ENCODE measurements around the gene ERC1. TPM values are rescaled to one million over a fixed set of nuclear protein-coding genes. Genes with fewer than 3 reads are reported as not detected.

The ERC1 gene
- total and polyA plus RNA-seq, 9 of the 15 experiments (the other 6 are each of a cell fraction or from before 2014, with no cell fraction given): 0.74 to 11.8 (median 4.8) TPM

GRCh38 chr12:990661-991349 lies at the start of gene ERC1 (continued):
- TF ChIP-seq UBTF (IDR thresholded peaks at IDR 0.05; ENCODE audit: borderline replicate concordance in 1 of 2, low read depth in 2 of 2, low read length in 2 of 2) (peak in 1 of 2 experiments; percentile 73; a peak in 3 of 4 replicates), TFE3 (CRISPR knock-in tag; IDR thresholded peaks at IDR 0.05) (no peak), SIN3A (IDR thresholded peaks at IDR 0.05; ENCODE audit: borderline replicate concordance in 2 of 2, control insufficient read depth in 1 of 2, low read depth in 2 of 2, low read length in 2 of 2) (peak in 1 of 2 experiments; percentile 23; a peak in 1 of 4 replicates), NCOA1 (IDR thresholded peaks at IDR 0.05; ENCODE audit: low read depth) (peak; percentile 25; the same call in 1 of the 2 replicates), STAT5A (IDR thresholded peaks at IDR 0.05; ENCODE audit: borderline replicate concordance, low read length) (no peak), NFIC (IDR thresholded peaks at IDR 0.05) (peak; percentile 22), ETV5 (CRISPR knock-in tag; IDR thresholded peaks at IDR 0.05; ENCODE audit: low read depth) (peak; percentile 58; the same call in 1 of the 2 replicates), U2AF1 (optimal IDR thresholded peaks at IDR 0.05; ENCODE audit: low read depth, low read length) (peak; percentile 57), MYNN (IDR thresholded peaks at IDR 0.05) (0 out of 2 replicates have a peak, but pooled peaks have one; percentile 12), MYNN (CRISPR knock-in tag; IDR thresholded peaks at IDR 0.05) (no peak), KDM2B (CRISPR knock-in tag; IDR thresholded peaks at IDR 0.05) (no peak), HDAC2 (IDR thresholded peaks at IDR 0.05) (0 out of 2 replicates have a peak, but pooled peaks have one; percentile 52)
- TF ChIP-seq, protein P1, sequence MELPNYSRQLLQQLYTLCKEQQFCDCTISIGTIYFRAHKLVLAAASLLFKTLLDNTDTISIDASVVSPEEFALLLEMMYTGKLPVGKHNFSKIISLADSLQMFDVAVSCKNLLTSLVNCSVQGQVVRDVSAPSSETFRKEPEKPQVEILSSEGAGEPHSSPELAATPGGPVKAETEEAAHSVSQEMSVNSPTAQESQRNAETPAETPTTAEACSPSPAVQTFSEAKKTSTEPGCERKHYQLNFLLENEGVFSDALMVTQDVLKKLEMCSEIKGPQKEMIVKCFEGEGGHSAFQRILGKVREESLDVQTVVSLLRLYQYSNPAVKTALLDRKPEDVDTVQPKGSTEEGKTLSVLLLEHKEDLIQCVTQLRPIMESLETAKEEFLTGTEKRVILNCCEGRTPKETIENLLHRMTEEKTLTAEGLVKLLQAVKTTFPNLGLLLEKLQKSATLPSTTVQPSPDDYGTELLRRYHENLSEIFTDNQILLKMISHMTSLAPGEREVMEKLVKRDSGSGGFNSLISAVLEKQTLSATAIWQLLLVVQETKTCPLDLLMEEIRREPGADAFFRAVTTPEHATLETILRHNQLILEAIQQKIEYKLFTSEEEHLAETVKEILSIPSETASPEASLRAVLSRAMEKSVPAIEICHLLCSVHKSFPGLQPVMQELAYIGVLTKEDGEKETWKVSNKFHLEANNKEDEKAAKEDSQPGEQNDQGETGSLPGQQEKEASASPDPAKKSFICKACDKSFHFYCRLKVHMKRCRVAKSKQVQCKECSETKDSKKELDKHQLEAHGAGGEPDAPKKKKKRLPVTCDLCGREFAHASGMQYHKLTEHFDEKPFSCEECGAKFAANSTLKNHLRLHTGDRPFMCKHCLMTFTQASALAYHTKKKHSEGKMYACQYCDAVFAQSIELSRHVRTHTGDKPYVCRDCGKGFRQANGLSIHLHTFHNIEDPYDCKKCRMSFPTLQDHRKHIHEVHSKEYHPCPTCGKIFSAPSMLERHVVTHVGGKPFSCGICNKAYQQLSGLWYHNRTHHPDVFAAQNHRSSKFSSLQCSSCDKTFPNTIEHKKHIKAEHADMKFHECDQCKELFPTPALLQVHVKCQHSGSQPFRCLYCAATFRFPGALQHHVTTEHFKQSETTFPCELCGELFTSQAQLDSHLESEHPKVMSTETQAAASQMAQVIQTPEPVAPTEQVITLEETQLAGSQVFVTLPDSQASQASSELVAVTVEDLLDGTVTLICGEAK (IDR thresholded peaks at IDR 0.05): peak; percentile 57; the same call in 1 of the 2 replicates
- TF ChIP-seq, protein P1 (CRISPR knock-in tag; IDR thresholded peaks at IDR 0.05): no peak

Measured in K562 (cell line).